Endothelial cell of umbilical vein (primary cell): ENCODE measurements around the gene RASAL3. TPM values are rescaled to one million over a fixed set of nuclear protein-coding genes. Genes with fewer than 3 reads are reported as not detected.

Source experiments
- BruUV-seq: library from RNA; stranded (reverse); fragments of 400-500 nt; replicated peaks from 2 replicates; lab custom pipeline; 2021; lab: Mats Ljungman, UMichigan
- CTCF ChIA-PET: fragments of 300-600, 350-600 bp; sonication (Branson Sonifier 250); formaldehyde crosslinking; loops from one replicate; lab custom pipeline; 2021; ENCODE audit warnings: antibody characterized with exemption, inconsistent platforms; lab: Charles Lee
- POLR2A ChIA-PET: fragments of 300-600, 350-600 bp; sonication (Branson Sonifier 250); formaldehyde crosslinking; loops from one replicate; lab custom pipeline; 2021; ENCODE audit warnings: antibody characterized with exemption, inconsistent platforms; lab: Charles Lee
- DNase-seq: peaks from one replicate; pipeline ENCODE4 v3.0.0-alpha.2; 2011; ENCODE audit warnings: low read depth, low spot score
- FAIRE-seq: peaks from 2 replicates; lab custom pipeline; 2011; peaks lifted over from hg19 to GRCh38; lab: Jason Lieb, UNC
- H2AFZ ChIP-seq: 2 replicates; pipeline ENCODE4 v1.6.0; 2012; ENCODE audit warnings: low read depth, low read length, control low read depth, inconsistent platforms
- H3K27ac ChIP-seq: 2 replicates; pipeline ENCODE4 v1.5.1; 2011; ENCODE audit warnings: low read depth, mild to moderate bottlenecking, control low read depth, low read length, moderate library complexity; ENCODE audit not compliant: insufficient read depth
- H3K27me3 ChIP-seq, 2 experiments: 2 replicates each; pipeline versions ENCODE4 v1.6.0 to v1.6.1; 2011; ENCODE audit warnings: low read length in 2 of 2, mixed read lengths in 1 of 2; ENCODE audit not compliant: control insufficient read depth in 2 of 2, insufficient read depth in 2 of 2
- H3K36me3 ChIP-seq, 2 experiments: 2 replicates in 1 of 2; 3 replicates in 1 of 2; pipeline ENCODE4 v1.5.1; 2011; ENCODE audit warnings: low read length in 2 of 2, mild to moderate bottlenecking in 1 of 2, moderate library complexity in 1 of 2; ENCODE audit not compliant: control insufficient read depth in 2 of 2, insufficient read depth in 2 of 2; ENCODE audit errors: extremely low read depth in 1 of 2
- H3K4me1 ChIP-seq: 3 replicates; pipeline ENCODE4 v1.5.1; 2011; ENCODE audit warnings: mild to moderate bottlenecking, low read length; ENCODE audit not compliant: control insufficient read depth, insufficient read depth; ENCODE audit errors: extremely low read depth
- H3K4me2 ChIP-seq: 2 replicates; pipeline ENCODE4 v1.6.1; 2011; ENCODE audit warnings: low read length, control low read depth, mixed read lengths; ENCODE audit not compliant: insufficient read depth
- H3K4me3 ChIP-seq, 3 experiments: fragments of 200-600 bp in 1 of 3; sonication (generic), shearing (Covaris generic) in 1 of 3; replicated peaks in 1 of 3; 2 replicates each; pipeline ENCODE4 v1.5.1; 2011 to 2016; ENCODE audit warnings: control low read depth in 3 of 3, low read length in 3 of 3, mild to moderate bottlenecking in 2 of 3, inconsistent platforms in 1 of 3, low read depth in 1 of 3, moderate library complexity in 1 of 3; ENCODE audit not compliant: insufficient read depth in 1 of 3
- H3K79me2 ChIP-seq: 2 replicates; pipeline ENCODE4 v1.6.0; 2012; ENCODE audit warnings: low read length, inconsistent platforms; ENCODE audit not compliant: control insufficient read depth, insufficient read depth
- H3K9ac ChIP-seq: replicated peaks from 2 replicates; pipeline ENCODE3; 2011; ENCODE audit warnings: low read length, control low read depth; ENCODE audit not compliant: insufficient read depth; ENCODE audit errors: extremely low read depth
- H3K9me1 ChIP-seq: replicated peaks from 3 replicates; pipeline ENCODE4 v1.6.0; 2011; ENCODE audit warnings: mild to moderate bottlenecking, low read length; ENCODE audit not compliant: control insufficient read depth, insufficient read depth; ENCODE audit errors: extremely low read depth
- H3K9me3 ChIP-seq: replicated peaks from 2 replicates; pipeline ENCODE4 v1.5.1; 2012; ENCODE audit warnings: low read length, inconsistent platforms; ENCODE audit not compliant: control insufficient read depth, insufficient read depth
- H4K20me1 ChIP-seq: replicated peaks from 2 replicates; pipeline ENCODE3; 2011; ENCODE audit warnings: mild to moderate bottlenecking, low read length; ENCODE audit not compliant: control insufficient read depth, insufficient read depth; ENCODE audit errors: extremely low read depth
- EZH2 ChIP-seq: IDR thresholded peaks from 2 replicates; pipeline ENCODE4 v1.6.1; 2012; ENCODE audit warnings: borderline replicate concordance, low read depth, mild to moderate bottlenecking, moderate library complexity, low read length, inconsistent platforms; ENCODE audit not compliant: severe bottlenecking
- FOS ChIP-seq: IDR thresholded peaks from 2 replicates; pipeline ENCODE4 v1.6.1; 2011; ENCODE audit warnings: mild to moderate bottlenecking, low read length, moderate library complexity, borderline replicate concordance; ENCODE audit not compliant: insufficient read depth
- GATA2 ChIP-seq: IDR thresholded peaks from 2 replicates; pipeline ENCODE4 v1.7.0; 2011; ENCODE audit warnings: low read depth, mild to moderate bottlenecking, moderate library complexity, mixed read lengths, low read length; ENCODE audit not compliant: insufficient read length, insufficient read depth
- JUN ChIP-seq: IDR thresholded peaks from 2 replicates; pipeline ENCODE4 v1.6.1; 2011; ENCODE audit warnings: borderline replicate concordance, low read depth; ENCODE audit not compliant: insufficient read length, insufficient read depth
- MAX ChIP-seq: IDR thresholded peaks from 2 replicates; pipeline ENCODE4 v1.6.1; 2011; ENCODE audit not compliant: insufficient read depth, insufficient read length
- MYC ChIP-seq: IDR thresholded peaks from one replicate; pipeline ENCODE4 v1.6.1; 2011; ENCODE audit warnings: mild to moderate bottlenecking, low read depth, low read length
- POLR2A ChIP-seq: IDR thresholded peaks from 2 replicates; pipeline ENCODE4 v1.6.1; 2012; ENCODE audit warnings: low read depth, mild to moderate bottlenecking, control low read depth, low read length
- POLR2AphosphoS5 ChIP-seq: IDR thresholded peaks from 2 replicates; pipeline ENCODE4 v1.6.1; 2012; ENCODE audit warnings: low read depth, mild to moderate bottlenecking, control low read depth, low read length, moderate library complexity; ENCODE audit not compliant: insufficient read depth
- dilution Hi-C: fragments of 300-500 bp; cut with MboI; formaldehyde crosslinking; loops from one replicate; pipeline ENCODE4 v1.15.0; 2019; ENCODE audit warnings: low sequenced_read_pairs; ENCODE audit not compliant: extremely low pct_ligation_motif_present
- intact Hi-C: fragments of 100-400 bp; cut with micrococcal nuclease; formaldehyde crosslinking; loops from one replicate; pipeline ENCODE4 v1.10.0; 2022
- polyA plus RNA-seq, 4 experiments: library from polyadenylated mRNA; depleted of rRNA in 3 of 4; stranded (reverse) in 3 of 4; unstranded in 1 of 4; fragments of >200 nt; gene quantifications; 2 replicates each; pipeline versions ENCODE4 v1.2.1 to v1.2.3, GENCODE V29; 2011 to 2012; ENCODE audit warnings: missing spikeins in 1 of 4
- total RNA-seq: library from RNA; stranded (reverse); gene quantifications from 2 replicates; pipeline ENCODE4 v1.2.3, GENCODE V29; 2021
- TF ChIP-seq, protein P1 (sequence below), 2 donors: IDR thresholded peaks; 1 replicate in 1 of 2; 2 replicates in 1 of 2; pipeline ENCODE4 v1.5.1; 2011; ENCODE audit warnings: low read length in 2 of 2, mild to moderate bottlenecking in 2 of 2, moderate library complexity in 2 of 2, control low read depth in 1 of 2, inconsistent platforms in 1 of 2, low read depth in 1 of 2; ENCODE audit not compliant: insufficient read depth in 1 of 2; ENCODE audit errors: extremely low read depth in 1 of 2

The RASAL3 gene
- total and polyA plus RNA-seq, 2 donors (not counting 3 experiments of a cell fraction or from before 2014, with no cell fraction given): 4.1 to 5.7 TPM

GRCh38 chr19:15448044-15448777 lies 16.1 kb downstream of the RASAL3 start:
- H2AFZ ChIP-seq: no peak overlapping the region
- ChIA-PET CTCF (interaction anchor here (1.0 to 1.5 kb wide), 2 partner anchors 15 to 29 kb away, joined by 3 read pairs; partner anchors contain the start of gene AKAP8L), POLR2A (no interaction called here)

More at GRCh38 chr19:15448044-15448777, 16.1 kb downstream of the RASAL3 start:
- Histone ChIP-seq H3K9me3 (no peaks in the 10 kb centered on the region), H3K4me2 (peak overlapping the region; percentile 53), H3K79me2 (no peaks in the 10 kb centered on the region), H4K20me1 (no peaks in the 10 kb centered on the region), H3K9me1 (no peaks in the 10 kb centered on the region), H3K4me1 (peaks cover 14% of the 10 kb centered on the region), H3K27ac (no peak overlapping the region), H3K27me3 (no peaks in the 10 kb centered on the region), H3K9ac (no peak overlapping the region), H3K4me3 (no peak overlapping the region), H3K36me3 (no peaks in the 10 kb centered on the region)
- BruUV-seq: no TSS peak
- dilution Hi-C loops: no loop called here
- intact Hi-C loops: no loop called here
- TF ChIP-seq GATA2 (no peak), POLR2AphosphoS5 (no peak), FOS (no peak), EZH2 (no peak), MAX (no peak), POLR2A (no peak), MYC (no peak), JUN (no peak)
- TF ChIP-seq, protein P1, sequence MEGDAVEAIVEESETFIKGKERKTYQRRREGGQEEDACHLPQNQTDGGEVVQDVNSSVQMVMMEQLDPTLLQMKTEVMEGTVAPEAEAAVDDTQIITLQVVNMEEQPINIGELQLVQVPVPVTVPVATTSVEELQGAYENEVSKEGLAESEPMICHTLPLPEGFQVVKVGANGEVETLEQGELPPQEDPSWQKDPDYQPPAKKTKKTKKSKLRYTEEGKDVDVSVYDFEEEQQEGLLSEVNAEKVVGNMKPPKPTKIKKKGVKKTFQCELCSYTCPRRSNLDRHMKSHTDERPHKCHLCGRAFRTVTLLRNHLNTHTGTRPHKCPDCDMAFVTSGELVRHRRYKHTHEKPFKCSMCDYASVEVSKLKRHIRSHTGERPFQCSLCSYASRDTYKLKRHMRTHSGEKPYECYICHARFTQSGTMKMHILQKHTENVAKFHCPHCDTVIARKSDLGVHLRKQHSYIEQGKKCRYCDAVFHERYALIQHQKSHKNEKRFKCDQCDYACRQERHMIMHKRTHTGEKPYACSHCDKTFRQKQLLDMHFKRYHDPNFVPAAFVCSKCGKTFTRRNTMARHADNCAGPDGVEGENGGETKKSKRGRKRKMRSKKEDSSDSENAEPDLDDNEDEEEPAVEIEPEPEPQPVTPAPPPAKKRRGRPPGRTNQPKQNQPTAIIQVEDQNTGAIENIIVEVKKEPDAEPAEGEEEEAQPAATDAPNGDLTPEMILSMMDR (IDR thresholded peaks at IDR 0.05; ENCODE audit: extremely low read depth in 1 of 2, insufficient read depth in 1 of 2, low read depth in 1 of 2, low read length in 2 of 2): no peak
- FAIRE-seq: no peak
- DNase-seq: no peak
